PFSK-1 (cell line): ENCODE results near the gene HNF1B.

ENCODE experiments used
- FOXP2 ChIP-seq: optimal IDR thresholded peaks from 2 replicates; pipeline ENCODE3; 2011; ENCODE audit warnings: borderline replicate concordance, control low read depth, inconsistent platforms; ENCODE audit not compliant: insufficient read depth; ENCODE audit errors: extremely low read length, extremely low read depth
- POLR2AphosphoS5 ChIP-seq: IDR thresholded peaks from 2 replicates; pipeline ENCODE4 v1.6.1; 2012; ENCODE audit warnings: low read depth, mild to moderate bottlenecking, control low read depth, low read length, moderate library complexity
- REST ChIP-seq, 2 experiments: IDR thresholded peaks; 2 replicates each; pipeline versions ENCODE4 v1.6.1 to v1.8.0; 2011 to 2012; ENCODE audit warnings: low read depth in 2 of 2, low read length in 2 of 2, control low read depth in 1 of 2, inconsistent platforms in 1 of 2, mild to moderate bottlenecking in 1 of 2, moderate library complexity in 1 of 2; ENCODE audit not compliant: insufficient read depth in 1 of 2
- SIN3A ChIP-seq: IDR thresholded peaks from 2 replicates; pipeline ENCODE4 v1.6.1; 2012; ENCODE audit warnings: mild to moderate bottlenecking, low read length, moderate library complexity, borderline replicate concordance; ENCODE audit not compliant: insufficient read depth
- TAF1 ChIP-seq: IDR thresholded peaks from 2 replicates; pipeline ENCODE4 v1.6.1; 2012; ENCODE audit warnings: low read length, control low read depth, borderline replicate concordance; ENCODE audit not compliant: insufficient read depth

GRCh38 chr17:37743875-37744632 is 805 bp downstream of the HNF1B start:
- TF ChIP-seq POLR2AphosphoS5 (no peak), REST (IDR thresholded peaks at IDR 0.05; ENCODE audit: insufficient read depth in 1 of 2, low read depth in 2 of 2, low read length in 2 of 2) (no peak), TAF1 (no peak), SIN3A (no peak), FOXP2 (no peak)
